GM12878 (cell line): Measurements from ENCODE around the gene MEGF6. TPM values are rescaled to one million over a fixed set of nuclear protein-coding genes. Genes with fewer than 3 reads are reported as not detected.

ENCODE experiments used
- ATAC-seq: fragments of 200-7000 bp; cut with Tn5 transposase; 3 replicates; pipeline ENCODE4 v1.9.1; 2020; ENCODE audit warnings: mild to moderate bottlenecking, moderate library complexity
- BruUV-seq: library from RNA; stranded (reverse); fragments of 400-500 nt; replicated peaks from 2 replicates; lab custom pipeline; 2021; lab: Mats Ljungman, UMichigan
- CTCF ChIA-PET: fragments of 300-600 bp; sonication (Branson Sonifier 250); formaldehyde crosslinking; extraction: SDS; loops from one replicate; lab custom pipeline; 2021; ENCODE audit warnings: inconsistent platforms; lab: Yijun Ruan, JAX
- POLR2A ChIA-PET: fragments of 350-600 bp; formaldehyde crosslinking; extraction: SDS; loops from one replicate; lab custom pipeline; 2021; ENCODE audit warnings: inconsistent platforms; lab: Charles Lee
- RAD21 ChIA-PET: fragments of 300-600 bp; sonication (Branson Sonifier 250); formaldehyde crosslinking; loops from one replicate; lab custom pipeline; 2023; ENCODE audit warnings: antibody characterized with exemption; ENCODE audit not compliant: unreplicated experiment; lab: Charles Lee
- SMC1A ChIA-PET: fragments of 300-600 bp; sonication (Branson Sonifier 250); formaldehyde crosslinking; loops from one replicate; lab custom pipeline; 2023; ENCODE audit not compliant: unreplicated experiment, uncharacterized antibody; lab: Charles Lee
- DNase-seq: peaks from one replicate; pipeline ENCODE4 v3.0.0-alpha.2; 2011; ENCODE audit warnings: low read depth, low spot score
- FAIRE-seq: peaks from 3 replicates; lab custom pipeline; 2011; peaks lifted over from hg19 to GRCh38; lab: Jason Lieb, UNC
- H2AFZ ChIP-seq: 2 replicates; pipeline ENCODE4 v1.6.0; 2011; ENCODE audit warnings: low read depth, low read length, control low read depth; ENCODE audit not compliant: control insufficient read depth
- H3K27ac ChIP-seq: 2 replicates; pipeline ENCODE4 v1.5.1; 2011; ENCODE audit warnings: control low read depth; ENCODE audit not compliant: control insufficient read depth, insufficient read depth
- H3K27me3 ChIP-seq, 2 experiments: replicated peaks in 1 of 2; 2 replicates each; pipeline versions ENCODE4 v1.6.0 to v1.6.1; 2011; ENCODE audit warnings: low read length in 1 of 2; ENCODE audit not compliant: control insufficient read depth in 2 of 2, insufficient read depth in 2 of 2
- H3K36me3 ChIP-seq, 2 experiments: 2 replicates each; pipeline ENCODE4 v1.5.1; 2011; ENCODE audit warnings: low read length in 1 of 2; ENCODE audit not compliant: control insufficient read depth in 2 of 2, insufficient read depth in 2 of 2
- H3K4me1 ChIP-seq: 2 replicates; pipeline ENCODE4 v1.6.1; 2011; ENCODE audit warnings: mild to moderate bottlenecking, low read length, moderate library complexity, mixed read lengths; ENCODE audit not compliant: control insufficient read depth, insufficient read depth
- H3K4me2 ChIP-seq: 2 replicates; pipeline ENCODE4 v1.6.0; 2011; ENCODE audit warnings: control low read depth; ENCODE audit not compliant: control insufficient read depth, insufficient read depth
- H3K4me3 ChIP-seq: fragments of 200-600 bp; sonication (generic); 2 replicates; pipeline ENCODE4 v1.5.1; 2016
- H3K79me2 ChIP-seq: 2 replicates; pipeline ENCODE4 v1.6.0; 2011; ENCODE audit warnings: low read length; ENCODE audit not compliant: control insufficient read depth, insufficient read depth
- H3K9ac ChIP-seq: 2 replicates; pipeline ENCODE4 v1.8.0; 2011; ENCODE audit warnings: low read length, control low read depth, mixed read lengths; ENCODE audit not compliant: control insufficient read depth, insufficient read depth
- H3K9me3 ChIP-seq: replicated peaks from 3 replicates; pipeline ENCODE4 v1.5.1; 2011; ENCODE audit warnings: mild to moderate bottlenecking, low read length; ENCODE audit not compliant: control insufficient read depth, insufficient read depth
- H4K20me1 ChIP-seq: 2 replicates; pipeline ENCODE4 v1.6.0; 2011; ENCODE audit not compliant: control insufficient read depth, insufficient read depth
- ESRRA ChIP-seq: IDR thresholded peaks from 2 replicates; pipeline ENCODE4 v1.6.1; 2012; ENCODE audit warnings: mild to moderate bottlenecking, low read length, improper control_type of control experiment
- NBN ChIP-seq: fragments of 450-650 bp; IDR thresholded peaks from 2 replicates; pipeline ENCODE4 v1.6.1; 2016
- NFYA ChIP-seq: IDR thresholded peaks from 2 replicates; pipeline ENCODE4 v1.6.1; 2011; ENCODE audit warnings: low read depth, mild to moderate bottlenecking, low read length, improper control_type of control experiment, borderline replicate concordance
- PML ChIP-seq: IDR thresholded peaks from 2 replicates; pipeline ENCODE4 v1.6.1; 2012; ENCODE audit warnings: low read length, inconsistent platforms
- POLR2AphosphoS5 ChIP-seq: IDR thresholded peaks from 2 replicates; pipeline ENCODE4 v1.6.1; 2011; ENCODE audit warnings: mild to moderate bottlenecking, low read length, inconsistent platforms
- RB1 ChIP-seq: fragments of 450-650 bp; formaldehyde crosslinking; IDR thresholded peaks from 2 replicates; pipeline ENCODE4 v1.6.1; 2017; ENCODE audit warnings: mild to moderate bottlenecking, borderline replicate concordance
- SMC3 ChIP-seq: IDR thresholded peaks from 2 replicates; pipeline ENCODE4 v1.6.1; 2011; ENCODE audit warnings: low read length, improper control_type of control experiment, borderline replicate concordance
- SREBF2 ChIP-seq: IDR thresholded peaks from 2 replicates; pipeline ENCODE4 v1.6.1; 2012; ENCODE audit warnings: mild to moderate bottlenecking, low read length
- STAT3 ChIP-seq: IDR thresholded peaks from 2 replicates; pipeline ENCODE4 v1.6.1; 2011; ENCODE audit warnings: low read depth, low read length, improper control_type of control experiment
- USF1 ChIP-seq: IDR thresholded peaks from 2 replicates; pipeline ENCODE4 v1.6.1; 2011; ENCODE audit warnings: borderline replicate concordance, low read depth, mild to moderate bottlenecking, moderate library complexity, mixed read lengths, low read length; ENCODE audit not compliant: insufficient read depth; ENCODE audit errors: extremely low read length
- ZNF207 ChIP-seq: fragments of 450-650 bp; IDR thresholded peaks from 2 replicates; pipeline ENCODE4 v1.6.1; 2014; ENCODE audit warnings: antibody characterized with exemption, mild to moderate bottlenecking, borderline replicate concordance
- WGBS: methylation state at CpG from one replicate; pipeline ENCODE4 v1.1.6; 2016; ENCODE audit warnings: low lambda C conversion rate; ENCODE audit not compliant: insufficient replicate concordance, insufficient coverage; ENCODE audit errors: missing lambda C conversion rate; 5-methylcytosine and 5-hydroxymethylcytosine counted together
- in situ Hi-C: fragments of 300-500 bp; cut with MboI; formaldehyde crosslinking; loops from 9 replicates; pipeline ENCODE4 v1.14.3; 2018; ENCODE audit warnings: mixed read lengths
- intact Hi-C: fragments of 100-400 bp; cut with micrococcal nuclease; formaldehyde crosslinking; loops from one replicate; pipeline ENCODE4 v1.14.2; 2022; ENCODE audit not compliant: unreplicated experiment
- polyA plus RNA-seq, 11 experiments: library from polyadenylated mRNA; depleted of rRNA in 4 of 11; unstranded in 6 of 11; stranded (reverse) in 5 of 11; fragments of >200 nt; fragmentation: Nextera tagmentation in 4 of 11; fragmentation: Illumina TruSeq in 1 of 11; extraction: Ambion mirVana in 4 of 11; extraction: Trizol in 1 of 11; gene quantifications; 1 replicate in 1 of 11; 2 replicates in 10 of 11; pipeline versions ENCODE4 v1.2.1 to v1.2.3, GENCODE V29; 2011 to 2016; ENCODE audit warnings: inconsistent platforms in 2 of 11, missing spikeins in 2 of 11, low read depth in 1 of 11
- total RNA-seq, 4 experiments: library from RNA; depleted of rRNA in 3 of 4; stranded (reverse); fragments of >200 nt in 3 of 4; fragmentation: Illumina TruSeq in 1 of 4; extraction: Trizol in 1 of 4; gene quantifications; 2 replicates each; pipeline versions ENCODE4 v1.2.1 to v1.2.3, GENCODE V29; 2013 to 2021
- TF ChIP-seq, protein P1 (sequence below): fragments of 450-650 bp; IDR thresholded peaks from 2 replicates; pipeline ENCODE4 v1.6.1; 2017; ENCODE audit warnings: mild to moderate bottlenecking, low read depth, inconsistent platforms; ENCODE audit not compliant: poor library complexity, severe bottlenecking
- TF ChIP-seq, protein P2 (sequence below): IDR thresholded peaks from 2 replicates; pipeline ENCODE4 v1.6.1; 2012; ENCODE audit warnings: improper control_type of control experiment, low read depth, low read length; ENCODE audit not compliant: insufficient replicate concordance

The MEGF6 gene
- total and polyA plus RNA-seq, 10 of the 15 experiments (the other 5 are each of a cell fraction or from before 2014, with no cell fraction given), result 0.03 to 0.41 TPM; not detected in 8

DNA sequence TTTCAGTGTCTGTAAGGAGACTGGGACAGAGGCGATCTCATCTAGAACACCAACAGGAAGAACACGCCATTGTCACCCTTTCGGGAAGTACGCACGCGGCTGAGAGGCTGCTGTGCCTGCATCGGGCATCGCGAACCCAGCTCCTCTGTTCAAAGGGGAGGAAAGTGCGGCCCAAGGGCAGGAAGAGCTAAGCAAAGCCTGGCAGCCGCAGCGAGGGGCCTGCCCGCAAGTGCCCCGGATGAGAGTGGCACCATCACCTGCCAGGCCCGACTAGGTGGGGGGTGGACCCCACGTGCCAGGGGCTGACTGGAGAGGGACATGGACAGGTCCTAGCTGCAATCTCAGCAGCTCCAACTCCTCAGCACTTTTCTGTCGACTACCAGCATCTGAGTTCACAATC lies 21.0 kb upstream of the MEGF6 start:
- ATAC-seq (no peak), DNase-seq (no peak)
- POLR2A ChIA-PET, result interaction anchor here (0.5 to 0.7 kb wide), 2 partner anchors 9 to 73 kb away, joined by 3 read pairs; no protein-coding TSS in a partner anchor
- no peak for TF ChIP-seq ESRRA
- no peak for TF ChIP-seq POLR2AphosphoS5
- TF ChIP-seq, protein P1, sequence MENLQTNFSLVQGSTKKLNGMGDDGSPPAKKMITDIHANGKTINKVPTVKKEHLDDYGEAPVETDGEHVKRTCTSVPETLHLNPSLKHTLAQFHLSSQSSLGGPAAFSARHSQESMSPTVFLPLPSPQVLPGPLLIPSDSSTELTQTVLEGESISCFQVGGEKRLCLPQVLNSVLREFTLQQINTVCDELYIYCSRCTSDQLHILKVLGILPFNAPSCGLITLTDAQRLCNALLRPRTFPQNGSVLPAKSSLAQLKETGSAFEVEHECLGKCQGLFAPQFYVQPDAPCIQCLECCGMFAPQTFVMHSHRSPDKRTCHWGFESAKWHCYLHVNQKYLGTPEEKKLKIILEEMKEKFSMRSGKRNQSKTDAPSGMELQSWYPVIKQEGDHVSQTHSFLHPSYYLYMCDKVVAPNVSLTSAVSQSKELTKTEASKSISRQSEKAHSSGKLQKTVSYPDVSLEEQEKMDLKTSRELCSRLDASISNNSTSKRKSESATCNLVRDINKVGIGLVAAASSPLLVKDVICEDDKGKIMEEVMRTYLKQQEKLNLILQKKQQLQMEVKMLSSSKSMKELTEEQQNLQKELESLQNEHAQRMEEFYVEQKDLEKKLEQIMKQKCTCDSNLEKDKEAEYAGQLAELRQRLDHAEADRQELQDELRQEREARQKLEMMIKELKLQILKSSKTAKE, result no peak
- no peak for TF ChIP-seq NFYA
- TF ChIP-seq NBN, result no peak
- TF ChIP-seq STAT3, result no peak
- no peak for TF ChIP-seq ZNF207
- TF ChIP-seq SMC3, result no peak
- no peak for TF ChIP-seq RB1
- no peak for TF ChIP-seq USF1
- TF ChIP-seq SREBF2, result no peak
- no peak for TF ChIP-seq PML
- TF ChIP-seq, protein P2, sequence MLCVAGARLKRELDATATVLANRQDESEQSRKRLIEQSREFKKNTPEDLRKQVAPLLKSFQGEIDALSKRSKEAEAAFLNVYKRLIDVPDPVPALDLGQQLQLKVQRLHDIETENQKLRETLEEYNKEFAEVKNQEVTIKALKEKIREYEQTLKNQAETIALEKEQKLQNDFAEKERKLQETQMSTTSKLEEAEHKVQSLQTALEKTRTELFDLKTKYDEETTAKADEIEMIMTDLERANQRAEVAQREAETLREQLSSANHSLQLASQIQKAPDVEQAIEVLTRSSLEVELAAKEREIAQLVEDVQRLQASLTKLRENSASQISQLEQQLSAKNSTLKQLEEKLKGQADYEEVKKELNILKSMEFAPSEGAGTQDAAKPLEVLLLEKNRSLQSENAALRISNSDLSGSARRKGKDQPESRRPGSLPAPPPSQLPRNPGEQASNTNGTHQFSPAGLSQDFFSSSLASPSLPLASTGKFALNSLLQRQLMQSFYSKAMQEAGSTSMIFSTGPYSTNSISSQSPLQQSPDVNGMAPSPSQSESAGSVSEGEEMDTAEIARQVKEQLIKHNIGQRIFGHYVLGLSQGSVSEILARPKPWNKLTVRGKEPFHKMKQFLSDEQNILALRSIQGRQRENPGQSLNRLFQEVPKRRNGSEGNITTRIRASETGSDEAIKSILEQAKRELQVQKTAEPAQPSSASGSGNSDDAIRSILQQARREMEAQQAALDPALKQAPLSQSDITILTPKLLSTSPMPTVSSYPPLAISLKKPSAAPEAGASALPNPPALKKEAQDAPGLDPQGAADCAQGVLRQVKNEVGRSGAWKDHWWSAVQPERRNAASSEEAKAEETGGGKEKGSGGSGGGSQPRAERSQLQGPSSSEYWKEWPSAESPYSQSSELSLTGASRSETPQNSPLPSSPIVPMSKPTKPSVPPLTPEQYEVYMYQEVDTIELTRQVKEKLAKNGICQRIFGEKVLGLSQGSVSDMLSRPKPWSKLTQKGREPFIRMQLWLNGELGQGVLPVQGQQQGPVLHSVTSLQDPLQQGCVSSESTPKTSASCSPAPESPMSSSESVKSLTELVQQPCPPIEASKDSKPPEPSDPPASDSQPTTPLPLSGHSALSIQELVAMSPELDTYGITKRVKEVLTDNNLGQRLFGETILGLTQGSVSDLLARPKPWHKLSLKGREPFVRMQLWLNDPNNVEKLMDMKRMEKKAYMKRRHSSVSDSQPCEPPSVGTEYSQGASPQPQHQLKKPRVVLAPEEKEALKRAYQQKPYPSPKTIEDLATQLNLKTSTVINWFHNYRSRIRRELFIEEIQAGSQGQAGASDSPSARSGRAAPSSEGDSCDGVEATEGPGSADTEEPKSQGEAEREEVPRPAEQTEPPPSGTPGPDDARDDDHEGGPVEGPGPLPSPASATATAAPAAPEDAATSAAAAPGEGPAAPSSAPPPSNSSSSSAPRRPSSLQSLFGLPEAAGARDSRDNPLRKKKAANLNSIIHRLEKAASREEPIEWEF, result no peak

More for the DNA sequence above, 21.0 kb upstream of the MEGF6 start:
- Histone ChIP-seq H3K79me2 (no peaks in the 10 kb centered on the region), H3K9ac (no peak overlapping the region), H3K27ac (no peak overlapping the region), H3K4me2 (no peak overlapping the region), H3K9me3 (no peaks in the 10 kb centered on the region), H3K4me1 (no peaks in the 10 kb centered on the region), H3K36me3 (peaks cover 18 to 20% of the 10 kb centered on the region in 2 experiments), H4K20me1 (no peaks in the 10 kb centered on the region), H2AFZ (no peak overlapping the region), H3K27me3 (no peaks in the 10 kb centered on the region), H3K4me3 (no peak overlapping the region)
- RAD21 ChIA-PET, result no interaction called here
- 94% methylated on average over 17 of the region's 17 CpGs for WGBS
- intact Hi-C loops (no loop called here), in situ Hi-C loops (no loop called here)
- no TSS peak for BruUV-seq
- no peak for FAIRE-seq
- CTCF ChIA-PET, result interaction anchor here (1.7 kb wide), 1 partner anchor 13 kb away, joined by 5 read pairs; no protein-coding TSS in a partner anchor
- SMC1A ChIA-PET, result no interaction called here
